PC-3 (cell line): ENCODE data around the gene SLC38A9.

ENCODE experiments used
- CTCF ChIP-seq: fragments of 300-600 bp; sonication (generic); conservative IDR thresholded peaks from 2 replicates; pipeline ENCODE4 v1.5.1; 2017; ENCODE audit warnings: antibody characterized with exemption, low read depth, mild to moderate bottlenecking, low read length
- EZH2 ChIP-seq: fragments of 300-600 bp; sonication (generic); IDR thresholded peaks from one replicate; pipeline ENCODE4 v1.6.1; 2017; ENCODE audit warnings: antibody characterized with exemption, mild to moderate bottlenecking, low read length; ENCODE audit not compliant: unreplicated experiment
- EZH2phosphoT487 ChIP-seq: fragments of 300-600 bp; sonication (generic); IDR thresholded peaks from 2 replicates; pipeline ENCODE4 v1.6.1; 2018; ENCODE audit warnings: mild to moderate bottlenecking, antibody characterized with exemption, low read length, borderline replicate concordance

- no peak for TF ChIP-seq CTCF
- TF ChIP-seq EZH2: no peak
- no peak for TF ChIP-seq EZH2phosphoT487
Measured at GRCh38 chr5:55600086-55600485, 112.0 kb downstream of the SLC38A9 start.
